HG03066 (cell line): Measurements from ENCODE around the gene CCDC51.
"Not testable (repeated sequence)": the region's sequence is repeated elsewhere in the genome, so short reads cannot be mapped to it uniquely, and the experiment has no call there.

Source experiments
- ATAC-seq: cut with Tn5 transposase; IDR thresholded peaks from one replicate; pipeline ENCODE4 v1.9.1; 2021; ENCODE audit warnings: low read depth; ENCODE audit not compliant: unreplicated experiment

CCDC51 gene

DNA sequence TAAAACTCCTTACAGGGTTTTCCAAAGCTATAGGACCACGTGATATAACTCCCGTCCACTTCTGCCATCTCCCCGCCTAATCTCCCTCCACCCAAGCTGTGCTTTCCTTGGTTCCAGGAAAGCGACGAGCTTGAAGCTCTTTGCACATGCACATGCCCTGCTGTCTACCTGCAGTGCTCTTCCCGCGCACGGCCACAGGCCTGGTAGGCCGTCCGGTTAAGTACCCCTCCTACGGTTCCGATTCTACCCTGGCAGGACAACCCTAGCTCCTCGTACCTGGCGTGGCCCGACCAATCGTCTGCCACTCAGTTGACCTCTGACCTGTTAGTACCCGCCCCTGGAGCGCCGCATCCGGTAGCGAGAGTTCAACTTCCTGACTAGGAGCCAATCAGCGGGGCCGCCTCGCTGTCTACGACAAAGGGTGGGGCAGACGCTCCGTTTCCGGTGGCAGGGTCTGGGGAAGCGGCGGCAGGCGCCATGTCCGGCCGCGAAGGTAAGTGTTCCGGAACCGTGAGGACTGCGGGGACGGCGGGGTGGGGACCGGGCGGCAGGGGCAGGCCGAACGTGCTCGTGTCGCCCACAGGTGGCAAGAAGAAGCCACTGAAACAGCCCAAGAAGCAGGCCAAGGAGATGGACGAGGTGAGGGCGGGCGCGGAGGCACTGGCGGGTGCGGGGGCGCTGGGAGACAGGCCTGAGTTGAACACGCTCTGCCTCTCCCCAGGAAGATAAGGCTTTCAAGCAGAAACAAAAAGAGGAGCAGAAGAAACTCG, at the start of gene CCDC51, which contains the start of gene TMA7:
CCDC51 (minus strand) TSS at position 300 of the 770 bp plus-strand sequence. CDS start 4,991 bp downstream, outside the sequence.
TMA7 (plus strand) TSS at position 438 of the 770 bp plus-strand sequence; CDS start at position 478, 40 bp downstream.
- ATAC-seq, result peak; percentile 91

DNA sequence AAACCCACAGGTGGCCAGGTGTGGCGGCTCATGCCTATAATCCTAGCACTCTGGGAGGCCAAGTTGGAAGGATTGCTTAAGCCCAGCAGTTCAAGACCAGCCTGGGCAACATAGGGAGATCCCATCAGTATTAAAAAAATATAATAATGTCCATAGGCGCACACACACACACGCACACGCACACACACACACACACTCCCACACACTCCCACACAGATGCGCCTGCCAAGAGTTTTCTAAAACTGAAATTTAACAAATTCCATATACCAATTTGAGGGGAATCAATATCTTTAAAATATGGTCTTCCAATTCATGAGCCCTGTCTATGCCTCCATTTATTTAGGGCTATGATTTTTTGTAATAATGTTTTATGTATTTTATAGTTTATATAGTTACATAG, 47.0 kb upstream of the CCDC51 start:
- ATAC-seq, result no peak

DNA sequence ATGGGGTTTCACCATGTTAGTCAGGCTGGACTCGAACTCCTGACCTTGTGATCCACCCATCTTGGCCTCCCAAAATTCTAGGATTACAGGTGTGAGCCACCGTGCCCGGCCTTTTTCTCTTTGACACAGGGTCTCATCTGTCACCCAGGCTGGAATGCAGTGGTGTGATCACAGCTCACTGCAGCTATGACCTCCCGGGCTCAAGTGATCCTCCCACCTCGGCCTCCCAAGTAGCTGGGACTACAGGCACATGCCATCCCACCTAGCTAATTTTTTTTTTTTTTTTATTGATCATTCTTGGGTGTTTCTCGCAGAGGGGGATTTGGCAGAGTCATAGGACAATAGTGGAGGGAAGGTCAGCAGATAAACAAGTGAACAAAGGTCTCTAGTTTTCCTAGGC, 42.9 kb upstream of the CCDC51 start:
- ATAC-seq, result not testable (repeated sequence)

DNA sequence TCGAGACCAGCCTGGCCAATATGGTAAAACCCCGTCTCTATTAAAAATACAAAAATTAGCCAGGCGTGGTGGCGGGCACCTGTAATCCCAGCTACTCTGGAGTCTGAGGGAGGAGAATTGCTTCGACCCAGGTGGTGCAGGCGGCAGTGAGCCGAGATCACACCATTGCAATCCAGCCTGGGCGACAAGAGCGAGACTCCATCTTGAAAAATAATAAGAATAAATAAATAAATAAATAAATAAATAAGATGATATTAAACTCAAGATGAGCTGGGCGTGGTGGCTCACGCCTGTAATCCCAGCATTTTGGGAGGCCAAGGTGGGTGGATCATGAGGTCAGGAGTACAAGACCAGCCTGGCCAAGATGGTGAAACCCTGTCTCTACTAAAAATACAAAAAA, 41.0 kb upstream of the CCDC51 start:
- not testable (repeated sequence) for ATAC-seq

- ATAC-seq, result no peak
Observed at GRCh38 chr3:48478626-48479555, 39.0 kb upstream of the CCDC51 start.

GRCh38 chr3:48477959-48478520, 38.1 kb upstream of the CCDC51 start:
- no peak for ATAC-seq

- no peak for ATAC-seq
Observed at GRCh38 chr3:48476426-48477053, 36.6 kb upstream of the CCDC51 start.

- ATAC-seq, result no peak
Observed at GRCh38 chr3:48475188-48475587, 35.3 kb upstream of the CCDC51 start.

GRCh38 chr3:48474619-48475018, 34.7 kb upstream of the CCDC51 start:
- ATAC-seq, result no peak

DNA sequence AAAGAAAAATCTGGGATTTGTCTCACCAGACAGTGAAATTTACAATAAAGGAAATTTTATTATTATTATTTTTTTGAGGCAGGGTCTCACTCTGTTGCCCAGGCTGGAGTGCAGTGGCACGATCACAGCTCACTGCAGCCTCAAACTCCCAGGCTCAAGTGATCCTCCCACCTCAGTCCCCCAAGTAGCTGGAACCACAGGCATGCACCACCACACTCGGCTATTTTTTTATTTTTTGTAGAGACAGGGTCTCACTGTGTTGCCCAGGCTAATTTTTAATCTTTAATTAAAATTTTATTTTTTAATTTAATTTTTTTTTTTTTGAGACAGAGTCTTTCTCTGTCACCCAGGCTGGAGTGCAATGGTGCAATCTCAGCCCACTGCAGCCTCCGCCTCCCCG, 34.1 kb upstream of the CCDC51 start:
- not testable (repeated sequence) for ATAC-seq

DNA sequence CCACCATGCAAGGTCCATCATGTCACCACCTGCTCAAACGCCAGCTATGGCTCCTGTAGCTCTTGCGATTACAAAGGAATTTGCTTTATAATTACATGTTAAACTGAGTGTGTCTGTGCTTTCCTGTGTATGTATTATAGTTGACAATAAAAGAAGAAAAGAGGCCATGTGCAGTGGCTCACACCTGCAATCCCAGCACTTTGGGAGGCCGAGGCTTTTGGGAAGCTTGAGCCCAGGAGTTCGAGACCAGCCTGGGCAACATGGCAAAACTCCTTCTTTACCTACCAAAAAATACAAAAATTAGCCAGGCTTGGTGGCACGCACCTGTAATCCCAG, 33.7 kb upstream of the CCDC51 start:
- ATAC-seq, result no peak

- ATAC-seq, result peak; percentile 80
Observed at GRCh38 chr3:48472923-48473616, 33.2 kb upstream of the CCDC51 start.

DNA sequence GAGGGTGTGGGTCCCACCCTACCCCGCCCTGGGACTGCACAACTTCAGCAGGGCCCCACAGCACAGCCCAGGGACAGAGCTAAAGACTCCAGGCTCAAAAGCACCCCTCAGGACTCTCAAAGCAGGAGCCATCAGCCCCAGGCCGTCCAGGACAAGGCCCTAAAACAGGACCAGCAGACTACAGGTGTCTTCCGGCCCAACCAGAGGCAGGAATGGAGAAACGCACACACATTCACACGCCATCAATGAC, 32.7 kb upstream of the CCDC51 start:
- ATAC-seq, result peak; percentile 16

DNA sequence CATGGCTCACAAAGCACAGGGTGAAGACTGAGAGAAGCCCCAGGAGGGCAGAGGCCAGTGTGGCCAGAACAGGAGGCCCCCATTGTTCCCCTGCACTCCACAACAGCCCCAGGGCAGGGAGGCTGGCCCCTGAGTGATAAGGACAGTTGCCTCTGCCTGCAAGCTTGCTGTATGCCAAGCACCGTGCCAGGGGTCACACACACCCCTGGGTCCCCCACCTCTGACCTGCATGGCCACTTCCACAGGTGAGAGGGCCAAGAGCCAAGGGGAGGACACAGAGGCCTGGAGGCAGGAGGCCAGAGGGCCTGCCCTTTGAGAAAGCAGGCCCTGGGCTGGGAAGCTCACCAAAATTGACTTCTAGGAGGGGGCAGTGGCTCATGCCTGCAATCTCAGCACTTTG, 30.4 kb upstream of the CCDC51 start:
- no peak for ATAC-seq

- no peak for ATAC-seq
Observed at GRCh38 chr3:48469046-48469915, 29.4 kb upstream of the CCDC51 start.

DNA sequence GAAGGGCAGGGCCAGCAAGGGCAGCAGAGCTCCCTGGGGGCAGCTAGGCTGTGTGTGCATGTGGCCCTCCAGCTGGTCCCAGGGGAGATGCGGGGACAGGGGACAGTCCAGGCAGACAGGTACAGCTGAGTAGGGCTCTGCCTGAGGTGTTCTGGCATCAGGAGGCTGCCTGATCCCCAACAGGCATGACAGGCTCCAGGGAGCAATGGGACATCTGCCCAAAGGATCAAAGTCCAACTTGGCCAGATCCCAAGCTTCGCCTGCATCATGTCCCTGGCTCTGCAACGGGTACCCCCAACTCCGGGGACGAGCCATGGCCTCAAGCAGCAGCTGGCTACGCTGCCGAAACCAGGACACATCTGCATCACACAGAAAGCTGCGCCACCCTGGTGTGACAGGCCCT, 28.4 kb upstream of the CCDC51 start:
- no peak for ATAC-seq

DNA sequence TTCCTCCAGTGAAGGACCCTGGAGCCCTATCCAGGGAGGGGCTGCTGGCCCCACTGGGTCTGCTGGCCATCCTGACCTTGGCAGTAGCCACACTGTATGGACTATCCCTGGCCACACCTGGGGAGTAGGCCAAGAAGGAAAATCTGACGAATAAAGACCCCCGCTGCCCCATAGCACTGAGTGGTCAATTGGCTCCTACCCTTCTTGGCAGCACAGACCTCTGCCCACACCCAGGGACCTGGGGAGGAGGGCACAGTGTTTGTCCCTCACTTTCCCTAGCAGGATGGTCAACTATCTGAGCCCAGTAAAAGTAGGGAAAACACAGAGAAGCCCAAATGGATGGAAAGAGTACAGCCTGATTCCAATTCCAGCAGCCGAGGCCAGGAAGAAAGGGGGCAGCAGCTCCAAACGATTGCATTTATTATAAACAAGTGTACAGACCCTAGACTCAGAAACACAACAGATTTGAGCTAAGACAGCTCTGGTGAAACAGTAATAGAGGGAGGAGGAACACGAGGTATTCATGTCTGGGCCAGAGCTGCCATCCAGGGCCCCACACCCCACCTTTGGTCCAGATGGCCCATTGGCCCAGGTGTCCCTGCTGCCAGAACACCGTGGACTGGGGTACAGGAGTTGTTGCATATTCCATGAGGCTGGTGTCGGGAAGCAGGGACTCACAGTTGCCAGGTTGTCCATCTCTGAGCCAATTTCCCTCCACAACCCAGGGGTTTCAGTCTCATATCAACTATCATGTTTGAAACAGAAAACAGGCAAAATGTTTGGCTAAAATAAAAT, 27.8 kb upstream of the CCDC51 start:
- ATAC-seq, result no peak

GRCh38 chr3:48467110-48467454, 27.2 kb upstream of the CCDC51 start:
- ATAC-seq, result no peak
